Transverse colon (tissue), 3 donors: ENCODE measurements around the gene YRDC.

ENCODE experiments used
- CTCF ChIP-seq, 5 experiments: fragments of 200-600 bp in 3 of 5; fragments of 450-650 bp in 2 of 5; sonication (generic) in 3 of 5; IDR thresholded peaks; 1 replicate in 2 of 5; 2 replicates in 3 of 5; pipeline ENCODE4 v1.5.1; 2016 to 2017; ENCODE audit warnings: antibody characterized with exemption in 5 of 5, inconsistent platforms in 3 of 5, mild to moderate bottlenecking in 2 of 5, moderate library complexity in 1 of 5
- EP300 ChIP-seq: sonication (generic); formaldehyde crosslinking; IDR thresholded peaks from one replicate; pipeline ENCODE4 v1.6.1; 2017; ENCODE audit warnings: antibody characterized with exemption, low read depth
- POLR2A ChIP-seq: fragments of 450-650 bp; IDR thresholded peaks from one replicate; pipeline ENCODE4 v1.6.1; 2016; ENCODE audit warnings: antibody characterized with exemption, mild to moderate bottlenecking, moderate library complexity

DNA sequence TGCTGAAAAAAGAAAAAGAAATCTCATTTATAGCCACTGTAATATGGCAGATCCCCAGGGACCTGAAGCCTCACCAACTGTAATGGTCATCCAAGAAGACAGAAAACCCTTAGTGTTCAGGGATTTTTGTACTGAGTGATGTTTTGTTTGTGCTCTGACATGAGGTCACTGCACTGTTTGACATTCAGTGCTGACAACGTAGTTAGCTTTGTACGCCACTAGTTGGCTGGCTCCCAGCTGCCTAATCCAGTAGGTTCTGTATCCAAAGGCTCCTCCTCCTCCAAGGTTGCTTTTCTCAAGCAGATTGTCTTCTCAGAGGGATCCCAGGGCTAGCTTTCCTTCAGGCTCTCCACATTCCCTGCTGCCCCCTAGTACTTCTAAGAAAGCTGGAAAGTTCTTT, 9.5 kb upstream of the YRDC start:
- TF ChIP-seq CTCF (IDR thresholded peaks at IDR 0.05), result no peak
- TF ChIP-seq EP300, result no peak
- no peak for TF ChIP-seq POLR2A
